Peyer's patch (tissue), 4 donors: Measurements from ENCODE around the gene ADGRG3.

Source experiments
- POLR2A ChIP-seq, 2 donors: fragments of 450-650 bp; IDR thresholded peaks; one replicate each; pipeline ENCODE4 v1.5.1; 2017; ENCODE audit warnings: antibody characterized with exemption in 2 of 2, mild to moderate bottlenecking in 2 of 2, moderate library complexity in 2 of 2
- TF ChIP-seq, protein P1 (sequence below), 6 experiments: fragments of 450-650 bp in 4 of 6; fragments of 200-600 bp in 2 of 6; sonication (generic) in 1 of 6; IDR thresholded peaks; one replicate each; pipeline ENCODE4 v1.5.1; 2017 to 2019; ENCODE audit warnings: antibody characterized with exemption in 6 of 6, mild to moderate bottlenecking in 3 of 6, moderate library complexity in 1 of 6

DNA sequence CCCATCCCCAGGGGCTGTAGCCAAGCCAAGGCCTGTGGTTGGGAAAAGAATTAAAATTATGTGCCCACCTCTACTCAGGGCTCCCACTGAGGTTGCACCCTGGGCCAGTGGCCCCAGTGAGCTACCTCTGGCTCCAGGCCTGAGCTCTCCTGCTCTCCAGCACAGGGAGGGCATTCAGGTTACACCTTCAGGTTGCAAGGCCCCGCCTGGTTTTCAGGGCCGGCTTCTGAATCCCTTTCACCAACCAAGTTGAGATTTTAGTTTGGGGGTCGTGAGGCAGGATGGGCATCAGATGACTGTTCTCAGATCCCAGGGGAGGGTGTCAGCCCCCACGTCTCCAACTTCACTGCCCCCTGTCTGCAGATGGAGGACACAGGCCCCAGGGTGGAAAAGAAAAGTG, 59.5 kb downstream of the ADGRG3 start:
- TF ChIP-seq POLR2A (IDR thresholded peaks at IDR 0.05) = no peak
- TF ChIP-seq, protein P1, sequence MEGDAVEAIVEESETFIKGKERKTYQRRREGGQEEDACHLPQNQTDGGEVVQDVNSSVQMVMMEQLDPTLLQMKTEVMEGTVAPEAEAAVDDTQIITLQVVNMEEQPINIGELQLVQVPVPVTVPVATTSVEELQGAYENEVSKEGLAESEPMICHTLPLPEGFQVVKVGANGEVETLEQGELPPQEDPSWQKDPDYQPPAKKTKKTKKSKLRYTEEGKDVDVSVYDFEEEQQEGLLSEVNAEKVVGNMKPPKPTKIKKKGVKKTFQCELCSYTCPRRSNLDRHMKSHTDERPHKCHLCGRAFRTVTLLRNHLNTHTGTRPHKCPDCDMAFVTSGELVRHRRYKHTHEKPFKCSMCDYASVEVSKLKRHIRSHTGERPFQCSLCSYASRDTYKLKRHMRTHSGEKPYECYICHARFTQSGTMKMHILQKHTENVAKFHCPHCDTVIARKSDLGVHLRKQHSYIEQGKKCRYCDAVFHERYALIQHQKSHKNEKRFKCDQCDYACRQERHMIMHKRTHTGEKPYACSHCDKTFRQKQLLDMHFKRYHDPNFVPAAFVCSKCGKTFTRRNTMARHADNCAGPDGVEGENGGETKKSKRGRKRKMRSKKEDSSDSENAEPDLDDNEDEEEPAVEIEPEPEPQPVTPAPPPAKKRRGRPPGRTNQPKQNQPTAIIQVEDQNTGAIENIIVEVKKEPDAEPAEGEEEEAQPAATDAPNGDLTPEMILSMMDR (IDR thresholded peaks at IDR 0.05) = no peak
